ENCODE data around the gene ZMYM4. TPM values are rescaled to one million over a fixed set of nuclear protein-coding genes. Genes with fewer than 3 reads are reported as not detected.

The ZMYM4 gene
- polyA plus RNA-seq, 1 donor from 2014 or later: 36.1 TPM

DNA sequence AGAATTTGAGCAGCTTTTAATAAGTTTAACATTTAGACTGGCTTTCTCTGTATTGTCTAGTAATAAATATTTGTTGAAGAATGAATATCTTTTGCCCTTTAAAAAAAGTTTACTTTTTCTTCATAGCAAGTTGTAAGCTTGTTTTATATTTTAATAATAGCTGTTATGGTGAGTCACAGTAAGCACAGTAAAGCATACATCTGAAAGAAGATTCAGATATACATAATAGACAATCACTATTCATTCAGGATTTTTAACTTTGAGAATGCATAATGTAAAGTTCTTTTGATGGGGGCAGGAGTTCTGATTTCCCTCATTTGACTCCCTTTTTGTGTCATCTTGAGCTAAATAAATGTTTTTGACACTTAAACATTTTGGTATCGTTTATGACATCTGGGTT is 66.0 kb downstream of the ZMYM4 start:
- H3K4me2 ChIP-seq (ENCODE audit: low read length): no peak overlapping the region
- no peak for TF ChIP-seq POLR2AphosphoS5 (IDR thresholded peaks at IDR 0.05)
- TF ChIP-seq EP300 (conservative IDR thresholded peaks at IDR 0.05; ENCODE audit: poor library complexity, severe bottlenecking): no peak
- TF ChIP-seq SMC3 (conservative IDR thresholded peaks at IDR 0.05; ENCODE audit: poor library complexity): no peak
- TF ChIP-seq RAD21 (conservative IDR thresholded peaks at IDR 0.05): no peak
- TF ChIP-seq MXI1 (conservative IDR thresholded peaks at IDR 0.05; ENCODE audit: poor library complexity, severe bottlenecking): no peak
- TF ChIP-seq, protein P1, sequence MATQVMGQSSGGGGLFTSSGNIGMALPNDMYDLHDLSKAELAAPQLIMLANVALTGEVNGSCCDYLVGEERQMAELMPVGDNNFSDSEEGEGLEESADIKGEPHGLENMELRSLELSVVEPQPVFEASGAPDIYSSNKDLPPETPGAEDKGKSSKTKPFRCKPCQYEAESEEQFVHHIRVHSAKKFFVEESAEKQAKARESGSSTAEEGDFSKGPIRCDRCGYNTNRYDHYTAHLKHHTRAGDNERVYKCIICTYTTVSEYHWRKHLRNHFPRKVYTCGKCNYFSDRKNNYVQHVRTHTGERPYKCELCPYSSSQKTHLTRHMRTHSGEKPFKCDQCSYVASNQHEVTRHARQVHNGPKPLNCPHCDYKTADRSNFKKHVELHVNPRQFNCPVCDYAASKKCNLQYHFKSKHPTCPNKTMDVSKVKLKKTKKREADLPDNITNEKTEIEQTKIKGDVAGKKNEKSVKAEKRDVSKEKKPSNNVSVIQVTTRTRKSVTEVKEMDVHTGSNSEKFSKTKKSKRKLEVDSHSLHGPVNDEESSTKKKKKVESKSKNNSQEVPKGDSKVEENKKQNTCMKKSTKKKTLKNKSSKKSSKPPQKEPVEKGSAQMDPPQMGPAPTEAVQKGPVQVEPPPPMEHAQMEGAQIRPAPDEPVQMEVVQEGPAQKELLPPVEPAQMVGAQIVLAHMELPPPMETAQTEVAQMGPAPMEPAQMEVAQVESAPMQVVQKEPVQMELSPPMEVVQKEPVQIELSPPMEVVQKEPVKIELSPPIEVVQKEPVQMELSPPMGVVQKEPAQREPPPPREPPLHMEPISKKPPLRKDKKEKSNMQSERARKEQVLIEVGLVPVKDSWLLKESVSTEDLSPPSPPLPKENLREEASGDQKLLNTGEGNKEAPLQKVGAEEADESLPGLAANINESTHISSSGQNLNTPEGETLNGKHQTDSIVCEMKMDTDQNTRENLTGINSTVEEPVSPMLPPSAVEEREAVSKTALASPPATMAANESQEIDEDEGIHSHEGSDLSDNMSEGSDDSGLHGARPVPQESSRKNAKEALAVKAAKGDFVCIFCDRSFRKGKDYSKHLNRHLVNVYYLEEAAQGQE (IDR thresholded peaks at IDR 0.05; ENCODE audit: borderline replicate concordance): no peak
- TF ChIP-seq, protein P2, sequence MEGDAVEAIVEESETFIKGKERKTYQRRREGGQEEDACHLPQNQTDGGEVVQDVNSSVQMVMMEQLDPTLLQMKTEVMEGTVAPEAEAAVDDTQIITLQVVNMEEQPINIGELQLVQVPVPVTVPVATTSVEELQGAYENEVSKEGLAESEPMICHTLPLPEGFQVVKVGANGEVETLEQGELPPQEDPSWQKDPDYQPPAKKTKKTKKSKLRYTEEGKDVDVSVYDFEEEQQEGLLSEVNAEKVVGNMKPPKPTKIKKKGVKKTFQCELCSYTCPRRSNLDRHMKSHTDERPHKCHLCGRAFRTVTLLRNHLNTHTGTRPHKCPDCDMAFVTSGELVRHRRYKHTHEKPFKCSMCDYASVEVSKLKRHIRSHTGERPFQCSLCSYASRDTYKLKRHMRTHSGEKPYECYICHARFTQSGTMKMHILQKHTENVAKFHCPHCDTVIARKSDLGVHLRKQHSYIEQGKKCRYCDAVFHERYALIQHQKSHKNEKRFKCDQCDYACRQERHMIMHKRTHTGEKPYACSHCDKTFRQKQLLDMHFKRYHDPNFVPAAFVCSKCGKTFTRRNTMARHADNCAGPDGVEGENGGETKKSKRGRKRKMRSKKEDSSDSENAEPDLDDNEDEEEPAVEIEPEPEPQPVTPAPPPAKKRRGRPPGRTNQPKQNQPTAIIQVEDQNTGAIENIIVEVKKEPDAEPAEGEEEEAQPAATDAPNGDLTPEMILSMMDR (IDR thresholded peaks at IDR 0.05; ENCODE audit: poor library complexity, severe bottlenecking): no peak
- TF ChIP-seq EZH2 (IDR thresholded peaks at IDR 0.05; ENCODE audit: borderline replicate concordance, insufficient read depth, low read length, poor library complexity, severe bottlenecking): no peak
- no peak for TF ChIP-seq TAF1 (IDR thresholded peaks at IDR 0.05; ENCODE audit: low read depth)
- no peaks in the 10 kb centered on the region for H3K9me2 ChIP-seq (ENCODE audit: insufficient read depth, low read length)
- H3K27ac ChIP-seq (ENCODE audit: low read length): no peak overlapping the region
- no peaks in the 10 kb centered on the region for H4K20me1 ChIP-seq (ENCODE audit: insufficient read depth)
- no peaks in the 10 kb centered on the region for H3K36me3 ChIP-seq (ENCODE audit: insufficient read depth, low read length)
- peaks cover 5% of the 10 kb centered on the region for H3K79me2 ChIP-seq (replicated peaks; ENCODE audit: insufficient read depth, low read length)
- H3K9me3 ChIP-seq (ENCODE audit: low read length): no peaks in the 10 kb centered on the region
- no peak overlapping the region for H2AFZ ChIP-seq (ENCODE audit: low read depth, low read length)
- H3F3A ChIP-seq (ENCODE audit: insufficient read depth, low read length, poor library complexity, severe bottlenecking): no peaks in the 10 kb centered on the region
- no peak overlapping the region for H3K4me3 ChIP-seq (ENCODE audit: low read length)
- no peaks in the 10 kb centered on the region for H3K27me3 ChIP-seq (ENCODE audit: insufficient read depth, low read depth, low read length)
- H3K9ac ChIP-seq (ENCODE audit: low read length): no peak overlapping the region

DNA sequence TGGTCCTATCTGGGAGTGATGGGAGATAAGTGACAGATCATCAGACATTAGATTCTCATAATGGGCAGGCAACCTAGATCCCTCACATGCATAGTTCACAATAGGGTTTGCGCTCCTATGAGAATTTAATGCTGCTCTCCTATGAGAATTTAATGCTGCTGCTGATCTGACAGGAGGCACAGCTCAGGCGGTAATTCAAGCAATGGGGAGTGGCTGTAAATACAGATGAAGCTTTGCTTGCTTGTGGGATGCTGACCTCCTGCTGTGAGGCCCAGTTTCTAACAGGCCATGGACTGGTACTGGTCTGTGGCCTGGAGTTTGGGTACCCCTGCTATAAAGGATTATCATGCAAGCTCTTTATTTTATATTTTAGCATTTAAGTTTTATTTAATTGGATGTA is 72.0 kb downstream of the ZMYM4 start:
- no peak for TF ChIP-seq SMC3 (conservative IDR thresholded peaks at IDR 0.05; ENCODE audit: poor library complexity)
- TF ChIP-seq MXI1 (conservative IDR thresholded peaks at IDR 0.05; ENCODE audit: poor library complexity, severe bottlenecking): no peak
- no peak for TF ChIP-seq TAF1 (IDR thresholded peaks at IDR 0.05; ENCODE audit: low read depth)
- TF ChIP-seq, protein P1 (IDR thresholded peaks at IDR 0.05; ENCODE audit: borderline replicate concordance): no peak
- TF ChIP-seq POLR2AphosphoS5 (IDR thresholded peaks at IDR 0.05): no peak
- no peak for TF ChIP-seq EP300 (conservative IDR thresholded peaks at IDR 0.05; ENCODE audit: poor library complexity, severe bottlenecking)
- no peak for TF ChIP-seq RAD21 (conservative IDR thresholded peaks at IDR 0.05)
- TF ChIP-seq EZH2 (IDR thresholded peaks at IDR 0.05; ENCODE audit: borderline replicate concordance, insufficient read depth, low read length, poor library complexity, severe bottlenecking): no peak
- TF ChIP-seq, protein P2 (IDR thresholded peaks at IDR 0.05; ENCODE audit: poor library complexity, severe bottlenecking): no peak
- Histone ChIP-seq H3K4me3 (ENCODE audit: low read length) (no peak overlapping the region), H2AFZ (ENCODE audit: low read depth, low read length) (no peak overlapping the region), H3K9me2 (ENCODE audit: insufficient read depth, low read length) (no peaks in the 10 kb centered on the region), H3F3A (ENCODE audit: insufficient read depth, low read length, poor library complexity, severe bottlenecking) (no peaks in the 10 kb centered on the region), H3K36me3 (ENCODE audit: insufficient read depth, low read length) (no peaks in the 10 kb centered on the region), H3K79me2 (replicated peaks; ENCODE audit: insufficient read depth, low read length) (peaks cover 41% of the 10 kb centered on the region), H4K20me1 (ENCODE audit: insufficient read depth) (no peaks in the 10 kb centered on the region), H3K27me3 (ENCODE audit: insufficient read depth, low read depth, low read length) (no peaks in the 10 kb centered on the region), H3K4me2 (ENCODE audit: low read length) (no peak overlapping the region), H3K27ac (ENCODE audit: low read length) (no peak overlapping the region), H3K9me3 (ENCODE audit: low read length) (no peaks in the 10 kb centered on the region), H3K9ac (ENCODE audit: low read length) (no peak overlapping the region)

Data from neural cell (in vitro differentiated cells).